Measurements from ENCODE around the gene FAM131B.
"Not testable (repeated sequence)": the region's sequence is repeated elsewhere in the genome, so short reads cannot be mapped to it uniquely, and the experiment has no call there.

Gene FAM131B

GRCh38 chr7:143394777-143395176, 32.3 kb upstream of the FAM131B start:
- no peak for DNase-seq

- no peak for DNase-seq
Observed at GRCh38 chr7:143394068-143394467, 31.6 kb upstream of the FAM131B start.

GRCh38 chr7:143393267-143394041, 30.9 kb upstream of the FAM131B start:
- DNase-seq, result no peak

- DNase-seq, result no peak
Observed at GRCh38 chr7:143392875-143393266, 30.4 kb upstream of the FAM131B start.

GRCh38 chr7:143392427-143392826, 29.9 kb upstream of the FAM131B start:
- DNase-seq, result not testable (repeated sequence)

GRCh38 chr7:143391462-143392404, 29.2 kb upstream of the FAM131B start:
- DNase-seq, result no peak

GRCh38 chr7:143390773-143391317, 28.3 kb upstream of the FAM131B start:
- DNase-seq, result no peak

GRCh38 chr7:143390104-143390772, 27.7 kb upstream of the FAM131B start:
- no peak for DNase-seq

- no peak for DNase-seq
Observed at GRCh38 chr7:143389316-143390103, 27.0 kb upstream of the FAM131B start.

- DNase-seq, result no peak
Observed at GRCh38 chr7:143388491-143389101, 26.1 kb upstream of the FAM131B start.

- DNase-seq, result no peak
Observed at GRCh38 chr7:143388051-143388450, 25.5 kb upstream of the FAM131B start.

GRCh38 chr7:143387156-143387975, 24.9 kb upstream of the FAM131B start:
- DNase-seq, result no peak

GRCh38 chr7:143385891-143386781, 23.6 kb upstream of the FAM131B start:
- DNase-seq, result no peak

GRCh38 chr7:143384661-143385631, 22.4 kb upstream of the FAM131B start:
- no peak for DNase-seq

GRCh38 chr7:143384148-143384547, 21.6 kb upstream of the FAM131B start:
- no peak for DNase-seq

- DNase-seq, result no peak
Observed at GRCh38 chr7:143383642-143383957, 21.1 kb upstream of the FAM131B start.

- DNase-seq, result no peak
Observed at GRCh38 chr7:143382791-143383641, 20.5 kb upstream of the FAM131B start.
